NCI-H1048 (cell line): ENCODE measurements around the gene MAD2L1.

Experiments used
- DNase-seq: peaks from one replicate; lab custom pipeline; 2025; lab: John Stamatoyannopoulos, UW

MAD2L1 gene

GRCh38 chr4:120057416-120057815 is 9.2 kb downstream of the MAD2L1 start:
- DNase-seq = no peak

GRCh38 chr4:120056246-120056645 is 10.4 kb downstream of the MAD2L1 start:
- DNase-seq = peak; percentile 42

- DNase-seq = no peak
These were observed 10.9 kb downstream of the MAD2L1 start for GRCh38 chr4:120055795-120056194.

GRCh38 chr4:120055162-120055561 is 11.5 kb downstream of the MAD2L1 start:
- DNase-seq = no peak

- no peak for DNase-seq
These were observed 12.7 kb downstream of the MAD2L1 start for GRCh38 chr4:120053911-120054310.

- DNase-seq = no peak
These were observed 13.8 kb downstream of the MAD2L1 start for GRCh38 chr4:120052856-120053255.

- DNase-seq = no peak
These were observed 15.4 kb downstream of the MAD2L1 start for GRCh38 chr4:120051253-120051652.

GRCh38 chr4:120049732-120050494 is 16.7 kb downstream of the MAD2L1 start:
- DNase-seq = peak; percentile 4

GRCh38 chr4:120043828-120044227 is 22.8 kb downstream of the MAD2L1 start:
- no peak for DNase-seq

- DNase-seq = no peak
These were observed 29.2 kb downstream of the MAD2L1 start for GRCh38 chr4:120037411-120037810.

GRCh38 chr4:120034913-120035312 is 31.7 kb downstream of the MAD2L1 start:
- DNase-seq = no peak

- DNase-seq = no peak
These were observed 39.8 kb downstream of the MAD2L1 start for GRCh38 chr4:120026853-120027252.

GRCh38 chr4:120025516-120025915 is 41.1 kb downstream of the MAD2L1 start:
- DNase-seq = no peak

GRCh38 chr4:120018786-120019185 is 47.9 kb downstream of the MAD2L1 start:
- DNase-seq = no peak

GRCh38 chr4:120017939-120018692 is 48.5 kb downstream of the MAD2L1 start:
- DNase-seq = no peak

GRCh38 chr4:120011725-120012124 is 54.9 kb downstream of the MAD2L1 start:
- DNase-seq = no peak

GRCh38 chr4:120010646-120011045 is 56.0 kb downstream of the MAD2L1 start:
- no peak for DNase-seq

- DNase-seq = no peak
These were observed 56.9 kb downstream of the MAD2L1 start for GRCh38 chr4:120009731-120010130.

- no peak for DNase-seq
These were observed 57.7 kb downstream of the MAD2L1 start for GRCh38 chr4:120008957-120009356.

GRCh38 chr4:120007896-120008436 is 58.7 kb downstream of the MAD2L1 start:
- no peak for DNase-seq

GRCh38 chr4:120007191-120007871 is 59.3 kb downstream of the MAD2L1 start:
- DNase-seq = no peak
